Neural cell (in vitro differentiated cells): ENCODE measurements around the gene PDE4D.

Experiments used
- CTCF ChIP-seq: fragments of 450-650 bp; IDR thresholded peaks from 2 replicates; pipeline ENCODE4 v1.5.1; 2014; ENCODE audit warnings: antibody characterized with exemption, mild to moderate bottlenecking, moderate library complexity; ENCODE audit not compliant: poor library complexity, severe bottlenecking
- MXI1 ChIP-seq: fragments of 450-650 bp; conservative IDR thresholded peaks from 2 replicates; pipeline ENCODE4 v1.6.1; 2014; ENCODE audit warnings: antibody characterized with exemption, mild to moderate bottlenecking; ENCODE audit not compliant: poor library complexity, severe bottlenecking
- SMC3 ChIP-seq: fragments of 450-650 bp; conservative IDR thresholded peaks from 2 replicates; pipeline ENCODE4 v1.6.1; 2014; ENCODE audit warnings: antibody characterized with exemption, mild to moderate bottlenecking, moderate library complexity; ENCODE audit not compliant: poor library complexity

- TF ChIP-seq MXI1 (peak; percentile 76), CTCF (no peak), SMC3 (peak; percentile 5)
Observed at GRCh38 chr5:59891962-59892643, 1.4 kb downstream of the PDE4D start.
